GM19025 (cell line): ENCODE data around the gene GTF2H1.

Source experiments
- ATAC-seq: cut with Tn5 transposase; IDR thresholded peaks from one replicate; pipeline ENCODE4 v1.9.1; 2021; ENCODE audit warnings: mild to moderate bottlenecking, low read depth, moderate library complexity; ENCODE audit not compliant: unreplicated experiment

Gene GTF2H1

DNA sequence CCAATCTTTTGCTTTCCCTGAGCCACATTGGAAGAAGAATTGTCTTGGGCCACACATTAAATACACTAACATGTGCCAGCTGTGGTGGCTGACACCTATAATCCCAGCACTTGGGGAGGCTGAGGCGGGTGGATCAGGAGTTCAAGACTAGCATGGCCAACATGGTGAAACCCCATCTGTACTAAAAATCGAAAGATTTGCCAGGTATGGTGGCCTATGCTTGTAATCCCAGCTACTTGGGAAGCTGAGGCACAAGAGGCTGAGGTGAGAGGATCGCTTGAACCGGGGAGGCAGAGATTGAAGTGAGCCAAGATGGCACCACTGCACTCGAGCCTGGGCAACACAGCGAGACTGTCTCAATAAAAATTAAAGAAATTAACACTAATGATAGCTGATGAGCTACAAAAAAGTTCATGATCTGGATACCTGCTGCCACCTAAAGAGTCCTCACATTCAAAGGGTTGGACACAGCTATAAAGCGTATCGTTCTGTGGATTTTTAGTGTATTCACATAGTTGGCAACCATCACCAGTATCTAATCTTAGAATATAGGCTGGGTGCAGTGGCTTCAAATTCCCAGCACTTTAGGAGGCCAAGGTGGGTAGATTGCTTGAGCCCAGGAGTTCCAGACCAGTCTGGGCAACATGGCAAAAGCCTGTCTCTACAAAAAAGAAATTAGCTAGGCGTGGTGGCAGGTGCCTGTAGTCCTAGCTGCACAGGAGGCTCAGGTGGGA lies 86.4 kb downstream of the GTF2H1 start:
- ATAC-seq = no peak

DNA sequence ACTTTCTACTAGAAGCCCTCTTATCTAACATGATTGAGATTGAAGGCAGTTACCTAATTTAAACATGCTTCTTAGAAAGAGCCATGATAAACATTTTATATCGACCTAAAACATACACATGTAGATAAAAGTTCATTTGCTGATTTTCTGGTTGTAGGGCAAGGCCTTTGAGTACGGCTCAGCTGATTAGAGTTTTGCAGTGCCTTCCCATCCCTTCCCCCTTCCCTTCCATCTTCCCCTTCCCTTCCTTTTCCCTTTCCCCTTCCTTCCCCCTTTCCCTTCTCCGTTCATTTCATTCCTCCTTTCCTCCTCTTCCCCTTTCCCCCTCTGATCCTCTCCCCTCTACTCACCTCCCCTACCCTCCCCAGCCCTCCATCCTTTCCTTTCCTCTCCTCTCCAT lies 94.1 kb downstream of the GTF2H1 start:
- ATAC-seq = no peak
